Inflammatory macrophage (primary cell): ENCODE data around the gene DEFB127.
"Not testable (repeated sequence)": the region's sequence is repeated elsewhere in the genome, so short reads cannot be mapped to it uniquely, and the experiment has no call there.

Experiments used
- DNase-seq, 2 donors: peaks; one replicate each; pipeline ENCODE4 v3.0.0-alpha.2; 2020 to 2022
- total RNA-seq, 18 experiments: gene quantifications; one replicate each; lab custom pipeline; 2026; ENCODE audit warnings: mixed read lengths in 6 of 18, inconsistent platforms in 2 of 18; lab: John Stamatoyannopoulos, UW

DEFB127 gene, protein sequence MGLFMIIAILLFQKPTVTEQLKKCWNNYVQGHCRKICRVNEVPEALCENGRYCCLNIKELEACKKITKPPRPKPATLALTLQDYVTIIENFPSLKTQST
- total RNA-seq, result 0 to 0.06 (median 0) reads per million in 18 experiments

DNA sequence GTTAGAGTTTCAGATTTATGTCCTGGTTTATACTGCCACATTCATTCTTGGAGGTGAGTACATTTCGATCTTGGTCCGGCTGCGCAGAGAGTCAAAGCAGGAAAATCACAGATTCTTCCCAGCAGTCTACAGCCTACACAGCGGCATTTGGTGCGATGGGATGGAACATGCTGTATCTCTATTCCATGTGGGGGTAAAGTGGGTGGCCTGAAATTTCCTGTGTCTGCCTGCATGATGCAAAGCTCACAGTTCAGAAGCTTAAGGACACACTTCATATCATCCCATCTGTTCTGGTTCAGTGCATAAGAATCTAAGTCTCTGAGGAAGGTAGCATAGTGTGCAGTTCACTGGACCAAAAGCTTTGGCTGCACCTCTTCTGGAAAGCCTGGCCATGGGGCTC is at the start of gene DEFB127:
Gene DEFB127 (plus strand): TSS at position 301 of the 400 bp plus-strand sequence. CDS start 91 bp downstream, at position 392.
- DNase-seq, result no peak

DNA sequence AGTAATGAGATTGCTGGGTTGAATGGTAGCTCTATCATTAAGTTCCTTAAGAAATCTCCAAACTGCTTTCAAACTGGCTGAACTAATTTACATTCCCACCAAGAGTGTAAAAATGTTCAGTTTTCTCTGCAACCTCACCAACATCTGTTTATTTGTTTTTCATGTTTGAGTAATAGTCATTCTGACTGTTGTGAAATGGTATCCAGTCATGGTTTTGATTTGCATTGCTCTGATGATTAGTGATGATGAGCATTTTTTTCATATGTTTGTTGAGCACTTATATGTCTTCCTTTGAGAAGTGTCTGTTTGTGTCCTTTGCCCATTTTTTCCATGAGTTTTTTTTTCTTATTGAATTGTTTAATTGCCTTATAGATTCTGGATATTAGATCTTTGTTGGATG is 44.9 kb upstream of the DEFB127 start:
- DNase-seq, result no peak

- no peak for DNase-seq
Measured at GRCh38 chr20:117518-117917, 39.7 kb upstream of the DEFB127 start.

DNA sequence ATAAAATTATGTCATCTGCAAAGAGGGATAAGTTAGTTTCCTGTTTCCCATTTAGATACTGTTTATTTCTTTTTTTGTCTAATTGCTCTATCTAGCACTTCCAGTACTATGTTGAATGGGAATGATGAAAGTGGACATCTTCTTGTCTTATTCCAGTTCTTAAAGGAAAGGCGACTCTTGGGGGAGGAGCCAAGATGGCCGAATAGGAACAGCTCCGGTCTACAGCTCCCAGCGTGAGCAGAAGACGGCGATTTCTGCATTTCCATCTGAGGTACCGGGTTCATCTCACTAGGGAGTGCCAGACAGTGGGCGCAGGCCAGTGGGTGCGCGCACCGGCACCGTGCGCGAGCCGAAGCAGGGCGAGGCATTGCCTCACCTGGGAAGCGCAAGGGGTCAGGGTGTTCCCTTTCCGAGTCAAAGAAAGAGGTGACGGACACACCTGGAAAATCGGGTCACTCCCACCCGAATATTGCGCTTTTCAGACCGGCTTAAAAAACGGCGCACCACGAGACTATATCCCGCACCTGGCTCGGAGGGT is 27.4 kb upstream of the DEFB127 start:
- not testable (repeated sequence) for DNase-seq

DNA sequence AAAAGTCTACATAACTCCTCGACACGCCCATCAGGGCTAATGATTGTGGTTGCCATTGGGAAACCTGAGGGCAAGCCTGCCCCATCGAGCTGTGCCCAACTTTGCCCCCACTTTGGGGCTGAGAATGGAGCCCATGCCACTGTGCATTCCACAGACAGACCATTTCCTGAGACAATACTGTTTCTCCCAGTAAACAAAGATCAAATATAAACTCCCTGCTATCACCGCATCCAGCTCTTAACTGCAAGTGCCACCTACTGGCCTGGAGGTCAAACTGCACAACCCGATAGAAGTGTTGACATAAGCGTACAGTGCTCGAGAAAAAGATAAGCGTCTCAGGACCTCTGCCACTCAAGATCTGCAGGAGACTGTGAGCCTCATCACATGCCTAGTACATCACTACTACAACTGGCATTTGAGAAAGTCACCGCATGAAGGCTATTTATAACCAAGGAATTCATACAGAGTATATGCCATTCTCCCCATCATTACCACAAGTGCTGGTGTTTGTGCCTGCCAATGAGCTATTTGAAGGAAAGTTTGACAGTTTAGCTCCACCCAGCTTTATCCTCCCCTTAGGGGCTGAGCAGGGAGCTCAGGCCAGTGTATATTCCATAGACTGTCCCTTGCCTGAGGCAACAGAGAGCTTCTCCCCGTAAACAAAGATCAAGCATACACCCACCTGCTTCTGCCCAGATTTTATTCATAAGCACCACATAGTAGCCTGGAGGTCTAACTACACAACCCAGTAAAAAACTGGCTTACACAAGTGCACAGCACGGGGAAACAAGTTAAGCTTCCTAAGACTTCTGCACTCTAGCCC is 19.4 kb upstream of the DEFB127 start:
- no peak for DNase-seq

DNA sequence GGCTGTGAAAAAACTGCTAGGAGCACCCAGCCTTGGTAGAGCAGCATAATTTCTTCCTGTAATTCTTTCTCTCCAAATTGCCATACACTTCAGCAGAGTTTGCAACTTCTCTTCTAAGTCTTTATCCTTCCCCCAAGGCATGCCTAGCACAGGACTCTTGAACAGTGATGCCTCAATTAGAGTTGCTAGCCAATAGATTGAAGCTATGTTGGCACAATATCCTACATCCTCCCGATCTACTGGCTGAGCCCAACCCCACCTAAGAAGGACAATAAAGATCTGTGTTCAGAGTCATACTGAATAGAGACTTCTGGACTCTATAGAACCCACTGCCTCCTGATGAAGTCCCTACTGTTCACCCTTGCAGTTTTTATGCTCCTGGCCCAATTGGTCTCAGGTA is 15.0 kb upstream of the DEFB127 start, which contains the start of gene DEFB126:
Gene DEFB126 (plus strand): TSS at position 301 of the 400 bp plus-strand sequence. CDS start 39 bp downstream, at position 340.
- no peak for DNase-seq

- no peak for DNase-seq
Measured at GRCh38 chr20:145877-146276, 11.4 kb upstream of the DEFB127 start.

DNA sequence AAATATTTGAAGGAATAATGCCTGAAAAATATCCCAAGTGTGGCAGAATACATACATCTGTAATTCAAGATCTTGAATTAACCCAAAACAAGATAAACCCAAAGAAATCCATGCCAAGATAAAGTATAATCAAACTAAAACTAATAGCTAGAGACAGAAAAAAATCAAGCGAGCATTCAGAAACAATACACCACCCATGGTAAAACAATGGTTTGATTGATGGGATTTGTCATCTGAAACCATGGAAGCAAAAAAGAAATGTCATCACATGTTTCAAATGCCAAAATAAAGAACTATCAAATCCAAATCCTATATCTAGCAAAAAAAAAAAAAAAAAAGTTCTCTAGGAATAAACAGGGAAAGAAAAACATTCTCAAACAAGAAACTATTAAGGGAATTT is 5.1 kb upstream of the DEFB127 start:
- no peak for DNase-seq

GRCh38 chr20:164618-165017 is 7.4 kb downstream of the DEFB127 start:
- DNase-seq, result no peak

DNA sequence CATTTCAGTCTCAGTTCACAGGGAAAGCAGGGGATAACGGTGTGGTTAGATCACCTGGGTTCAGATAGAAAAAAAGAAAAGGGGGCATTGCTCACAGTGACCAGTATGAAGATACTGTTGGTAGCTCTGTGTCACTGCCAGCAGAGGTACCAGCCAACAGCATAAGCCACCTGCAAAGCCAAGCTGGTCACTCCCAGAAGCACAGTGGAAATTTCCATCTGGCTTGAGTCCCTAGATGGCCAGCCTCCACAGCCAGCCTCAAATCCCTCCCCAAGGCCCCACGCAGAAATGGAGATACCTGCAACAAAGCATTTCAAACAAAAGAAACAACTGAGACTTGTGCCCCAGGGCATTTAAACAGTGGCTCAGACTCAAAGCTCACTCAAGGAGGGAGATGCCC is 11.6 kb downstream of the DEFB127 start:
- DNase-seq, result no peak

DNA sequence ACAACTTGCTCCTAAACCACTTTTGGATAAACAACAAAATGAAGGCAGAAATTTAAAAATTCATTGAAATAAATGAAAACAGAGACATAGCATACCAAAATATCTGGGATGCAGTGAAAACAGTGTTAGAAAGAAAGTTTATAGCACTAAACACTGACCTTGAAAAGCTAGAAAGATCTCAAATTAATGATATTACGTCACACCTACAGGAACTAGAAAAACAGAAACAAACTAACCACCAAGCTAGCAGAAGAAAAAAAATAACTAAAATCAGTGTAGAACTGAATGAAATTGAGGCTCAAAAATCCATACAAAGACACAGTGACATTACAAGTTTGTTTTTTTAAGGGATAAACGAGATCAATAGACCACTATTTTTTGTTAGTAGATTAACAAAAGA is 27.0 kb downstream of the DEFB127 start:
- no peak for DNase-seq

- no peak for DNase-seq
Measured at GRCh38 chr20:187733-188132, 30.5 kb downstream of the DEFB127 start.

DNA sequence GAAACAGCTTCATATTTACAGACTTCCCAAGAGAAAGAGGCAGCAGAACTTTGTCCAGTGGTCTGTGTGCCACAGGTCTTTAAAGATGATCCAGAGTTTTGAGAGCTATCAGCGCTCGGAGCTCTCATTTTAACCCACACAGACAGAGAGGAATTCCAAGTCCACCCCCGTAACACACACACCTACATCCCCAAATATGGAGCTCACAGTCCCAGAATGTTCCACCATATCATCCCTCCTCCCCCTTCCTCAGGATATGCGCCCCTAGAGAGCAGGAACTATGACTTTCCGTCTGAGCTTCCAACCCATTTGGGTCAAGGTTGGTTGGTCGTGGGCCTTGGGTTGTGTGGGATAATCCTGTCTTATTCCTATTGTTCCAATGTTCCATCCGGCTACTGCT is 32.4 kb downstream of the DEFB127 start, which contains the start of gene DEFB128:
Gene DEFB128 (minus strand): TSS at position 101 of the 400 bp plus-strand sequence. CDS start 88 bp downstream, at position 13.
- no peak for DNase-seq

GRCh38 chr20:198225-198624 is 41.0 kb downstream of the DEFB127 start:
- no peak for DNase-seq

GRCh38 chr20:199996-200395 is 42.7 kb downstream of the DEFB127 start:
- no peak for DNase-seq

DNA sequence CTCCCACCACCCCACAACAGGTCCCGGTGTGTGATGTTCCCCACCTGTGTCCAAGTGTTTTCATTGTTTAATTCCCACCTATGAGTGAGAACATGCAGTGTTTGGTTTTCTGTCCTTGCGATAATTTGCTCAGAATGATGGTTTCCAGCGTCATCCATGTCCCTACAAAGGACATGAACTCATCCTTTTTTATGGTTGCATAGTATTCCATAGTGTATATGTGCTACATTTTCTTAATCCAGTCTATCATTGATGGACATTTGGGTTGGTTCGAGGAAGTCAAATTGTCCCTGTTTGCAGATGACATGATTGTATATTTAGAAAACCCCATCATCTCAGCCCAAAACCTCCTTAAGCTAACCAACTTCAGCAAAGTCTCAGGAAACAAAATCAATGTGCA is 46.4 kb downstream of the DEFB127 start:
- DNase-seq, result not testable (repeated sequence)
